Measurements from ENCODE around the gene CDT1. TPM values are rescaled to one million over a fixed set of nuclear protein-coding genes. Genes with fewer than 3 reads are reported as not detected.

CDT1 gene
- total RNA-seq, 1 experiment from 2014 or later, result 14.3 TPM

GRCh38 chr16:88834670-88835069, 31.1 kb downstream of the CDT1 start:
- DNase-seq, result no peak
- H3K36me3 ChIP-seq, result no peaks in the 10 kb centered on the region
- no peaks in the 10 kb centered on the region for H3K9me3 ChIP-seq
- H3K4me3 ChIP-seq, result no peak overlapping the region
- no peaks in the 10 kb centered on the region for H3K27me3 ChIP-seq

DNA sequence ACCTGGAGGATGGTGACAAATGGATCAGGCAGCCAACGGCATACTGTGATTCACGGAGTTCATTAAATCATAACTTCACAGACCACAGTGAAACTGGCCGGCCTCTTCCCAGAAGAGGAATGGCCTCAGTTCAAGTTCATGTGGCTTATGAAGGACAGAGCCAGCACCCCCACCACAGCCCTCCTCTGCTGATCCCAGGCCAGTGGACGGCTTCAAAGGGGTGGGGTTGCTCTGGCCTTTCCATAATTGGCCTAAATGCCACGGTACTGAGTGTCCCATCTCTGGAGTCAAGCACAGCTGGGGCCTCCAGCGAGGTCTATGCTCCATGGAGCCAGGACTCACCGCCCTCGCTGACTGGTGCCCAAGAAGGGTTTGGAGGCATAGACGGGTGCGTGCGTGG, 31.8 kb downstream of the CDT1 start:
- H3K4me3 ChIP-seq, result no peak overlapping the region
- H3K9me3 ChIP-seq, result no peaks in the 10 kb centered on the region
- no peaks in the 10 kb centered on the region for H3K36me3 ChIP-seq
- H3K27me3 ChIP-seq, result no peaks in the 10 kb centered on the region
- no peak for DNase-seq

DNA sequence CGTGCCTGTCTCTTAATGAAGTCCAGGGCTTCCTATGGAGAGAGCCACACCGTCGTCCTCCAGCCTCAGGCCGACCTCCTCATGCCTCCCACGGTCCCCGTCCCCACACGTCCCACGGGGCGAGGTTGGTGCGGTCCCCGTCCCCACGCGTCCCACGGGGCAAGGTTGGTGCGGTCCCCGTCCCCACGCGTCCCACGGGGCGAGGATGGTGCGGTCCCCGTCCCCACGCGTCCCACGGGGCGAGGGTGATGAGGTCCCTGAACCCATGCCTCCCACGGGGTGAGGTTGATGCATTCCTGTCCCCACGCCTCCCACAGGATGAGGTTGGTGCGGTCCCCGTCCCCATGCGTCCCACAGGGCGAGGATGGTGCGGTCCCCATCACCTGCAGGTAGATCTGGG, 32.2 kb downstream of the CDT1 start:
- Histone ChIP-seq H3K9me3 (no peaks in the 10 kb centered on the region), H3K36me3 (no peaks in the 10 kb centered on the region), H3K27me3 (no peaks in the 10 kb centered on the region), H3K4me3 (no peak overlapping the region)
- DNase-seq, result no peak

DNA sequence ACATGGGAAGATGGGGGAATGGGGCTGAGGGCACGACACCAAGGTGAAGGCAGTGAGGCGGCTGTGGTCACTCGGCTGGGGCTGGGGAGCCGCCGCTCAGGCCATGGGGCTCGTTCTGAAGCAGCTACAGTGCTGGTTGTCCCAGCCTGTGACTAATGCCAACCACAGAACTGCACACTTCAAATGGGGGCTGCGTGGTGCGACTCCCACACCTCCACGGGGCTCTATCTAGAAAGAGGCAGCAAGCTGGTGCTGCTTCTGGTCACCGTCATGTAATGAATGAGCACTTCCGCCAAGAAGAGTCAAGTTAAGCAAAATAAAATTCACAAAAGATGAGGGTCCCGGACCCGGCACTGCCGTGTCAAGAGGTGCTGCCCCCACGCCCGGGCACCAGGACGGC, 33.2 kb downstream of the CDT1 start:
- H3K27me3 ChIP-seq, result no peaks in the 10 kb centered on the region
- H3K9me3 ChIP-seq, result no peaks in the 10 kb centered on the region
- H3K4me3 ChIP-seq, result no peak overlapping the region
- no peaks in the 10 kb centered on the region for H3K36me3 ChIP-seq
- DNase-seq, result no peak

DNA sequence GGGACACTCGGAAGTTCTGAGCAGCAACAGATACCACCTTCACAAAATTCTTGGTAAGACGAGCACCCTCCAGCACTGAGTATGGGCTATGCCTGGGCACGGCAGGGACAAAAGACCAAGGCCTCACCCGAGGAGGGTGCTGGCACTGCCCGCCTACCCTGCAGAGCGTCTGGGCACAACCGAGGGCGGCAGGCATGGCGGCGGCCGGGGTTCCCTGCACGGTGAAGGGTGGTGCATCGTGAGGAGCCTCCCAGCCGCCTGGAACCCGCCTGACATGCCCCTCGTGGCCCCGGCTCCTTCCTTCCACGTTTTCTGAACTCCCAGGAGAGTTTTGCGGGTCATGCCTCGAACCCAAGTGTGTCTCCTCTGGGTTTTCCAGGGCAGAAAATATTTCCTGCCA, 34.2 kb downstream of the CDT1 start:
- Histone ChIP-seq H3K4me3 (no peak overlapping the region), H3K36me3 (no peaks in the 10 kb centered on the region), H3K9me3 (no peaks in the 10 kb centered on the region), H3K27me3 (no peaks in the 10 kb centered on the region)
- DNase-seq, result no peak

GRCh38 chr16:88838566-88838965, 35.0 kb downstream of the CDT1 start:
- no peak for DNase-seq

GRCh38 chr16:88839026-88839529, 35.5 kb downstream of the CDT1 start:
- Histone ChIP-seq H3K36me3 (no peaks in the 10 kb centered on the region), H3K27me3 (no peaks in the 10 kb centered on the region), H3K9me3 (no peaks in the 10 kb centered on the region), H3K4me3 (no peak overlapping the region)
- DNase-seq, result no peak

More at GRCh38 chr16:88838566-88838965, 35.0 kb downstream of the CDT1 start:
- Histone ChIP-seq H3K36me3 (no peaks in the 10 kb centered on the region), H3K27me3 (no peaks in the 10 kb centered on the region), H3K9me3 (no peaks in the 10 kb centered on the region), H3K4me3 (no peak overlapping the region)

DNA sequence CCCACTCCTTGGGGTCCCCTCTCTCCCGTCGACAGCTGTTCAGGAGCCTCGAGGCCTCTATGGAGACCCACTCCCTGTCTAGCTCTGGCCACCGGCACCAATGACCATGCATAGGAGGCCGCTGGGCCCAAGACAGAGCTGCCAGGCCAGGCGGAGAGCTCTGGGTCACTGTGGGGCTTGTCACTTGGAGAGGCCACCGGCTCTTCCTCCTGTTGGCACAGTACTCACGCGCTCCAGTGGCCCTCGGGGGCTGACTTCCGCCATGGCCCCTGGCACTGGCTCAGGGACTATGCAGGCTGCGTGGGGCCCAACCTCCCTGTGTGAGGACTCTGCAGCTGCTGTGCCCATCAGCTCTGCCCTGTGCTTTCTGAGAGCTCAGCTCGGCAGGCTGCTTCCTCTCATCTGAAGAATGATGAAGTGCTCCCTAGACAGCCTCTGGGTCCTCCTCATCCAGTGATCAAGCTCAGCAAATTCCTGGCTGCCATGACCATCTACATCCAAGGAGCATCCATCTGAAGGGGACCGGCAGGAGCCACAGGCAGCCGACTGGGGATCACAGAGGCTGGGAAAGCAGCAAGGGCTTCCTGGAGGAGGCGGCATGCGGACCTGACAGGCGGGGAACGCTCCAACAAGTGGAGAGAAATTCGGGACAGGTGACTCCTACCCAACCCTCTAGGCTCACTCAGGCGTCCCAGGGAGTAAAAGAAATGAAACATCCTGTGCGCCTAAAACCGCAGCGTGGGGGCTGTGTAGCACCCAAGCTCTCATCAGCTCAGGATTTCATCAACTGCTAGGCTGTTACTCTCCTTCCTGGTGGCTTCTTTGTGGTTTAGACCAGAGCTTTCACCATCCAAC, 36.4 kb downstream of the CDT1 start:
- no peak for DNase-seq
- Histone ChIP-seq H3K9me3 (no peaks in the 10 kb centered on the region), H3K4me3 (no peak overlapping the region), H3K36me3 (no peaks in the 10 kb centered on the region), H3K27me3 (no peaks in the 10 kb centered on the region)

- Histone ChIP-seq H3K27me3 (no peaks in the 10 kb centered on the region), H3K36me3 (no peaks in the 10 kb centered on the region), H3K9me3 (no peaks in the 10 kb centered on the region), H3K4me3 (no peak overlapping the region)
- no peak for DNase-seq
These were observed 37.1 kb downstream of the CDT1 start for GRCh38 chr16:88840600-88841215.

GRCh38 chr16:88841521-88842307, 38.1 kb downstream of the CDT1 start:
- Histone ChIP-seq H3K4me3 (no peak overlapping the region), H3K27me3 (no peaks in the 10 kb centered on the region), H3K9me3 (no peaks in the 10 kb centered on the region), H3K36me3 (no peaks in the 10 kb centered on the region)
- DNase-seq, result no peak

- Histone ChIP-seq H3K9me3 (no peaks in the 10 kb centered on the region), H3K27me3 (no peaks in the 10 kb centered on the region), H3K36me3 (no peaks in the 10 kb centered on the region), H3K4me3 (no peak overlapping the region)
- DNase-seq, result no peak
These were observed 38.7 kb downstream of the CDT1 start for GRCh38 chr16:88842308-88842756.

GRCh38 chr16:88842806-88843205, 39.2 kb downstream of the CDT1 start:
- Histone ChIP-seq H3K27me3 (no peaks in the 10 kb centered on the region), H3K36me3 (no peaks in the 10 kb centered on the region), H3K9me3 (no peaks in the 10 kb centered on the region), H3K4me3 (no peak overlapping the region)
- no peak for DNase-seq

GRCh38 chr16:88843256-88843655, 39.7 kb downstream of the CDT1 start:
- H3K4me3 ChIP-seq, result no peak overlapping the region
- no peaks in the 10 kb centered on the region for H3K36me3 ChIP-seq
- no peak for DNase-seq
- H3K27me3 ChIP-seq, result no peaks in the 10 kb centered on the region
- H3K9me3 ChIP-seq, result no peaks in the 10 kb centered on the region

DNA sequence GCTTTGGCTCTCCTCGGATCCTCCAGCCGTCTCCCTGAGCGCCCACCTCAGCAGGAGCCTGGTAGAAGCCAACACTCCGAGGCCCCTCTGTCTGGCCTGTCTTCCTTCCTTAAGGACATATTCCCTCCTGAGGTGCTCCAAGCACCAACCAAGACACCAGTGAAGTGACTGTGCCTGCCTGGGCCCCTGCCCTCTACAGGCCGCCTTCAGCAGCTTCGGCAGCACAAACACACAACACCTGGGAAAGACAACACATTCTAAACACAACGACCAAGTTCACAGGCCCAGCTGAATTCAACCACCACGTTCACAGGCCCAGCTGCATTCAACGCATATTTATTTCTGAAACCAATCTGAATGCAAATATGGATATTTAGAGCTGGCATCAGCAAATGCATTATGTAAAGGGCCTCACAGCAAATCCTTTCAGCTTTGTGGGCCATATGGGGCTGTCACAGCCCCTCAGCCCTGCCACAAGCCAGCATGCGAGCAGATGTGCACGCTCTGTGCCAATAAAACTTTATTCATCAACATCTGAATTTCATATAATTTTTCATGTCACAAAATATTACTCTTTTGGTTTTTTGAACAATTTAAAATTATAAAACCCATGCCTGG, 40.9 kb downstream of the CDT1 start:
- Histone ChIP-seq H3K9me3 (no peaks in the 10 kb centered on the region), H3K4me3 (no peak overlapping the region), H3K36me3 (no peaks in the 10 kb centered on the region), H3K27me3 (no peaks in the 10 kb centered on the region)
- no peak for DNase-seq

- H3K4me3 ChIP-seq, result no peak overlapping the region
These were observed 42.5 kb downstream of the CDT1 start for GRCh38 chr16:88846088-88846487.

GRCh38 chr16:88847654-88848053, 44.1 kb downstream of the CDT1 start:
- H3K36me3 ChIP-seq, result no peaks in the 10 kb centered on the region
- no peak overlapping the region for H3K4me3 ChIP-seq
- DNase-seq, result no peak
- H3K27me3 ChIP-seq, result no peaks in the 10 kb centered on the region
- H3K9me3 ChIP-seq, result no peaks in the 10 kb centered on the region

More at GRCh38 chr16:88846088-88846487, 42.5 kb downstream of the CDT1 start:
- Histone ChIP-seq H3K27me3 (no peaks in the 10 kb centered on the region), H3K36me3 (no peaks in the 10 kb centered on the region), H3K9me3 (no peaks in the 10 kb centered on the region)
- no peak for DNase-seq

GRCh38 chr16:88848557-88848956, 45.0 kb downstream of the CDT1 start:
- H3K36me3 ChIP-seq, result no peaks in the 10 kb centered on the region
- no peaks in the 10 kb centered on the region for H3K27me3 ChIP-seq
- no peaks in the 10 kb centered on the region for H3K9me3 ChIP-seq
- no peak overlapping the region for H3K4me3 ChIP-seq
- DNase-seq, result no peak

Data from MG63 (cell line).